H9 (cell line): Measurements from ENCODE around the gene STK11. TPM values are rescaled to one million over a fixed set of nuclear protein-coding genes. Genes with fewer than 3 reads are reported as not detected.

ENCODE experiments used
- DNase-seq: peaks from one replicate; pipeline ENCODE4 v3.0.0-alpha.2; 2017
- H2AFZ ChIP-seq: one replicate; pipeline ENCODE4 v1.6.1; 2013; ENCODE audit warnings: mild to moderate bottlenecking, low read length, control low read depth, moderate library complexity
- H2AK5ac ChIP-seq: 2 replicates; pipeline ENCODE4 v1.6.1; 2013; ENCODE audit warnings: low read length, control low read depth, mixed read lengths; ENCODE audit not compliant: insufficient read length
- H2BK120ac ChIP-seq: one replicate; pipeline ENCODE4 v1.6.1; 2013; ENCODE audit warnings: low read depth, mild to moderate bottlenecking, low read length, control low read depth, inconsistent platforms; ENCODE audit not compliant: poor library complexity, severe bottlenecking
- H2BK12ac ChIP-seq: 2 replicates; pipeline ENCODE4 v1.6.1; 2013; ENCODE audit warnings: low read length, control low read depth, mixed read lengths, low read depth; ENCODE audit not compliant: insufficient read length
- H2BK15ac ChIP-seq: 2 replicates; pipeline ENCODE4 v1.6.1; 2013; ENCODE audit warnings: low read depth, low read length, control low read depth
- H2BK20ac ChIP-seq: one replicate; pipeline ENCODE4 v1.6.1; 2013; ENCODE audit warnings: low read depth, mild to moderate bottlenecking, low read length, control low read depth, inconsistent platforms; ENCODE audit not compliant: poor library complexity, severe bottlenecking
- H2BK5ac ChIP-seq: 2 replicates; pipeline ENCODE4 v1.6.1; 2013; ENCODE audit warnings: low read length, control low read depth, mixed read lengths; ENCODE audit not compliant: insufficient read length
- H3K14ac ChIP-seq: 2 replicates; pipeline ENCODE4 v1.6.1; 2013; ENCODE audit warnings: low read length, control low read depth; ENCODE audit not compliant: insufficient read depth
- H3K18ac ChIP-seq: 2 replicates; pipeline ENCODE4 v1.6.1; 2013; ENCODE audit warnings: low read depth, mild to moderate bottlenecking, mixed read lengths, low read length, control low read depth; ENCODE audit not compliant: insufficient read length
- H3K23ac ChIP-seq: 2 replicates; pipeline ENCODE4 v1.6.1; 2013; ENCODE audit warnings: low read length, control low read depth, mixed read lengths, low read depth; ENCODE audit not compliant: insufficient read length
- H3K23me2 ChIP-seq: 2 replicates; pipeline ENCODE4 v1.6.1; 2013; ENCODE audit warnings: low read depth, mild to moderate bottlenecking, mixed read lengths, low read length, control low read depth; ENCODE audit not compliant: insufficient read length, poor library complexity, severe bottlenecking
- H3K27ac ChIP-seq: 2 replicates; pipeline ENCODE4 v1.5.1; 2013; ENCODE audit warnings: low read length, control low read depth, mixed read lengths, low read depth; ENCODE audit not compliant: insufficient read length
- H3K27me3 ChIP-seq: 2 replicates; pipeline ENCODE4 v1.6.1; 2013; ENCODE audit warnings: low read length, control low read depth, inconsistent platforms; ENCODE audit not compliant: insufficient read depth
- H3K4ac ChIP-seq: 2 replicates; pipeline ENCODE4 v1.6.1; 2013; ENCODE audit warnings: low read depth, mild to moderate bottlenecking, control low read depth, inconsistent platforms, low read length, moderate library complexity
- H3K4me1 ChIP-seq: 2 replicates; pipeline ENCODE4 v1.6.1; 2013; ENCODE audit warnings: low read length, control low read depth, inconsistent platforms; ENCODE audit not compliant: insufficient read depth
- H3K4me2 ChIP-seq: 2 replicates; pipeline ENCODE4 v1.6.1; 2013; ENCODE audit warnings: low read length, control low read depth, mixed read lengths; ENCODE audit not compliant: insufficient read length, insufficient read depth
- H3K56ac ChIP-seq: 2 replicates; pipeline ENCODE4 v1.6.1; 2013; ENCODE audit warnings: low read depth, mild to moderate bottlenecking, mixed read lengths, low read length, control low read depth; ENCODE audit not compliant: insufficient read length
- H3K79me1 ChIP-seq: 2 replicates; pipeline ENCODE4 v1.6.1; 2013; ENCODE audit warnings: low read depth, mild to moderate bottlenecking, moderate library complexity, low read length, control low read depth, inconsistent platforms; ENCODE audit not compliant: insufficient read depth, poor library complexity, severe bottlenecking
- H3K79me2 ChIP-seq: 2 replicates; pipeline ENCODE4 v1.6.1; 2013; ENCODE audit warnings: low read length, control low read depth, inconsistent platforms; ENCODE audit not compliant: insufficient read depth
- H3K9ac ChIP-seq: 2 replicates; pipeline ENCODE4 v1.6.1; 2013; ENCODE audit warnings: low read length, control low read depth, mixed read lengths; ENCODE audit not compliant: insufficient read length; ENCODE audit errors: extremely low read depth
- H3K9me3 ChIP-seq: one replicate; pipeline ENCODE4 v1.6.1; 2013; ENCODE audit warnings: low read depth, low read length, inconsistent platforms; ENCODE audit not compliant: control insufficient read depth
- H3T11ph ChIP-seq: one replicate; pipeline ENCODE4 v1.6.1; 2013; ENCODE audit warnings: mild to moderate bottlenecking, low read length, control low read depth, inconsistent platforms
- H4K20me1 ChIP-seq: one replicate; pipeline ENCODE4 v1.6.1; 2013; ENCODE audit not compliant: control insufficient read depth, insufficient read length, insufficient read depth
- H4K5ac ChIP-seq: 2 replicates; pipeline ENCODE4 v1.6.1; 2013; ENCODE audit warnings: low read depth, mild to moderate bottlenecking, mixed read lengths, low read length, control low read depth; ENCODE audit not compliant: insufficient read length
- H4K8ac ChIP-seq: replicated peaks from 2 replicates; pipeline ENCODE4 v1.6.1; 2013; ENCODE audit warnings: low read length, control low read depth, mixed read lengths, low read depth; ENCODE audit not compliant: insufficient read length
- H4K91ac ChIP-seq: 2 replicates; pipeline ENCODE4 v1.6.1; 2013; ENCODE audit warnings: low read depth, mild to moderate bottlenecking, moderate library complexity, mixed read lengths, low read length, control low read depth; ENCODE audit not compliant: insufficient read length
- H3K27ac Mint-ChIP-seq, 3 experiments: 2 replicates in 2 of 3; 3 replicates in 1 of 3; pipeline ENCODE4 v1.8.0; 2020 to 2021; ENCODE audit warnings: mixed read lengths in 3 of 3, mild to moderate bottlenecking in 1 of 3, moderate library complexity in 1 of 3
- H3K27me3 Mint-ChIP-seq: 2 replicates; pipeline ENCODE4 v1.8.0; 2021; ENCODE audit warnings: low read depth, mild to moderate bottlenecking, moderate library complexity, mixed read lengths
- H3K36me3 Mint-ChIP-seq, 3 experiments: 2 replicates in 2 of 3; 3 replicates in 1 of 3; pipeline ENCODE4 v1.8.0; 2020 to 2021; ENCODE audit warnings: low read depth in 3 of 3, mixed read lengths in 3 of 3; ENCODE audit not compliant: insufficient read depth in 1 of 3
- H3K4me1 Mint-ChIP-seq, 2 experiments: 2 replicates each; pipeline ENCODE4 v1.8.0; 2020; ENCODE audit warnings: mixed read lengths in 2 of 2
- H3K4me3 Mint-ChIP-seq, 2 experiments: 2 replicates in 1 of 2; 3 replicates in 1 of 2; pipeline ENCODE4 v1.8.0; 2020 to 2021; ENCODE audit warnings: mild to moderate bottlenecking in 2 of 2, mixed read lengths in 2 of 2, moderate library complexity in 1 of 2
- H3K9me3 Mint-ChIP-seq, 2 experiments: 2 replicates in 1 of 2; 3 replicates in 1 of 2; pipeline ENCODE4 v1.8.0; 2020; ENCODE audit warnings: mild to moderate bottlenecking in 2 of 2, mixed read lengths in 2 of 2, moderate library complexity in 1 of 2
- WGBS: extraction: QIAGEN DNeasy Blood & Tissue Kit; methylation state at CpG from one replicate; pipeline ENCODE4 v1.1.7; 2013; ENCODE audit warnings: missing lambda C conversion rate, low lambda C conversion rate, mixed read lengths; ENCODE audit not compliant: insufficient read length; ENCODE audit errors: extremely low coverage; 5-methylcytosine and 5-hydroxymethylcytosine counted together
- total RNA-seq: library from RNA; stranded (reverse); gene quantifications from 2 replicates; pipeline ENCODE4 v1.2.1, GENCODE V29; 2021
- TF ChIP-seq, protein P1 (sequence below): fragments of 200-600 bp; sonication (generic); conservative IDR thresholded peaks from 3 replicates; pipeline ENCODE4 v1.8.0; 2021; ENCODE audit warnings: antibody characterized with exemption, mild to moderate bottlenecking

Gene STK11
- total RNA-seq, 1 experiment from 2014 or later: 74.3 TPM

DNA sequence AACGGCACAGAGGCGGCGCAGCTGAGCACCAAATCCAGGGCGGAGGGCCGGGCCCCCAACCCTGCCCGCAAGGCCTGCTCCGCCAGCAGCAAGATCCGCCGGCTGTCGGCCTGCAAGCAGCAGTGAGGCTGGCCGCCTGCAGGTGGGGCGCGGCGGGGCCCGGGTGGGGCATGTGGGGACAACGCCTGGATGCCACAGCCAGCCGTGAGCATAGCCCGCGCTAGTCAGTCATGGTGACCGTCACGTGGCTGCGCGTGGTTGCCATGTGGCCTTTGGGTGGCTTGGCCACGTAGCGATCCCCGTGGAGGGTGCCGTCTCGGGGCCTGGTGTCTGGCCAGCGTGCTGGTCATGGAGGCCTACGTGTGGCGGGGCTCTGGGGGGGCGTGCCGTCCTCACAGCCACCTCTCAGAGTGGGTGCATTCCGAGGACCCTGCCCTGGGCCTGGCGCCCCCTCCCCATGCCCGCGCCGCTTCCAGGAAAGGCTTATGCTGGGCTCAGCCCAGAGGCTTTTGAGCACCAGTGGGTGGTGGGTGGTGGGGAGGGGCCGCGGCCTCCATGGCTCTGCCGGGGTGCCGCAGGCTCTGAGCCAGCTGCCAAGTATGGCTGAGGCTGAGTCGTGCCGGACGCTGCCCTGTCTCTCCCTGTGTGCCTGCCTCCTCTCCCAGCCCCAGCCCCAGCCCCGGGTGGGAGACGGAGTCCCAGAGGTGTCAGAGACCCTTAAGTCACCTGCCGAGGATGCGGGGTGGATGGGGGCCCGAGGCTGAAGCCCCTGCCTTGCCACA, 21.1 kb downstream of the STK11 start:
- Mint-ChIP-seq H3K4me1 (0 out of 4 replicates have a peak, but pooled peaks cover 0 to 2% of the 10 kb centered on the region in 2 experiments), H3K36me3 (peaks cover 2 to 12% (median 9%) of the 10 kb centered on the region in 3 experiments; a peak in 5 of 7 replicates), H3K27me3 (no peaks in the 10 kb centered on the region), H3K27ac (no peak overlapping the region), H3K4me3 (no peak overlapping the region), H3K9me3 (no peaks in the 10 kb centered on the region)
- no peak overlapping the region for H2BK120ac ChIP-seq
- no peak overlapping the region for H3T11ph ChIP-seq
- H2BK20ac ChIP-seq: no peak overlapping the region
- no peak overlapping the region for H4K5ac ChIP-seq
- H3K27ac ChIP-seq: no peak overlapping the region
- H3K4ac ChIP-seq: no peak overlapping the region
- H3K9me3 ChIP-seq: no peaks in the 10 kb centered on the region
- WGBS: no CpG with 5 or more reads among the region's 50 CpGs
- no peak overlapping the region for H3K9ac ChIP-seq
- H3K18ac ChIP-seq: no peak overlapping the region
- TF ChIP-seq, protein P1, sequence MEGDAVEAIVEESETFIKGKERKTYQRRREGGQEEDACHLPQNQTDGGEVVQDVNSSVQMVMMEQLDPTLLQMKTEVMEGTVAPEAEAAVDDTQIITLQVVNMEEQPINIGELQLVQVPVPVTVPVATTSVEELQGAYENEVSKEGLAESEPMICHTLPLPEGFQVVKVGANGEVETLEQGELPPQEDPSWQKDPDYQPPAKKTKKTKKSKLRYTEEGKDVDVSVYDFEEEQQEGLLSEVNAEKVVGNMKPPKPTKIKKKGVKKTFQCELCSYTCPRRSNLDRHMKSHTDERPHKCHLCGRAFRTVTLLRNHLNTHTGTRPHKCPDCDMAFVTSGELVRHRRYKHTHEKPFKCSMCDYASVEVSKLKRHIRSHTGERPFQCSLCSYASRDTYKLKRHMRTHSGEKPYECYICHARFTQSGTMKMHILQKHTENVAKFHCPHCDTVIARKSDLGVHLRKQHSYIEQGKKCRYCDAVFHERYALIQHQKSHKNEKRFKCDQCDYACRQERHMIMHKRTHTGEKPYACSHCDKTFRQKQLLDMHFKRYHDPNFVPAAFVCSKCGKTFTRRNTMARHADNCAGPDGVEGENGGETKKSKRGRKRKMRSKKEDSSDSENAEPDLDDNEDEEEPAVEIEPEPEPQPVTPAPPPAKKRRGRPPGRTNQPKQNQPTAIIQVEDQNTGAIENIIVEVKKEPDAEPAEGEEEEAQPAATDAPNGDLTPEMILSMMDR: 0 out of 3 replicates have a peak, but pooled peaks have one; percentile 12
- H3K23me2 ChIP-seq: no peaks in the 10 kb centered on the region
- H4K8ac ChIP-seq: no peak overlapping the region
- H2BK5ac ChIP-seq: no peak overlapping the region
- no peaks in the 10 kb centered on the region for H4K20me1 ChIP-seq
- no peaks in the 10 kb centered on the region for H3K27me3 ChIP-seq
- no peak overlapping the region for H3K56ac ChIP-seq
- H3K79me1 ChIP-seq: no peaks in the 10 kb centered on the region
- no peak for DNase-seq
- no peak overlapping the region for H2BK15ac ChIP-seq
- no peaks in the 10 kb centered on the region for H3K79me2 ChIP-seq
- no peak overlapping the region for H4K91ac ChIP-seq
- no peak overlapping the region for H3K23ac ChIP-seq
- no peak overlapping the region for H2AFZ ChIP-seq
- no peaks in the 10 kb centered on the region for H3K4me1 ChIP-seq
- no peak overlapping the region for H3K14ac ChIP-seq
- H3K4me2 ChIP-seq: no peak overlapping the region
- no peak overlapping the region for H2AK5ac ChIP-seq
- no peak overlapping the region for H2BK12ac ChIP-seq
